Measurements from ENCODE around the gene SUCO.

The SUCO gene

DNA sequence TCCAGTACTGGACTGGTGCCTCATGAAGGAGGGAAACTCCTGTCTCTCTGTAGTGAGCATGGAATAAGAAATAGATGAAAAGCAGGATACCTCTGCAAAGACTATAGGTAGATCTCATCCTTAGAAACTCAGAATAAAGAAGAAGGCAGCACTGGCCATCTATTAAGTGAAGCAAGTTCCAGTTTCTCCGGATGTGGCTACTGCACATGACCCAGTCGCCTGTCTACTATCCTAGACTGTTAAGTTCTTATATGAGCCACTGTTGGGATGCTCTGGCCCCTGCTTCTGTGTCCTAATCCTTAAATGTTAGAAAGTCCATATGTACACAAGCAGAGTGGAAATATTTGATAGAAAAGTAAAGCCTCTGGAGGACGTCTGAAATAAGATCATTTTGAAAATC is 128.2 kb downstream of the SUCO start:
- H3K9me3 ChIP-seq (ENCODE audit: control insufficient read depth in 2 of 2, low read length in 2 of 2): no peaks in the 10 kb centered on the region
- H3K27me3 ChIP-seq (ENCODE audit: control insufficient read depth in 1 of 2, insufficient read depth in 2 of 2, low read length in 2 of 2): peaks cover 0 to 2% of the 10 kb centered on the region in 2 donors
- H3K36me3 ChIP-seq (ENCODE audit: control insufficient read depth in 2 of 2, insufficient read depth in 2 of 2, low read length in 2 of 2): no peaks in the 10 kb centered on the region
- H3K4me1 ChIP-seq (ENCODE audit: control insufficient read depth, insufficient read depth, low read length): no peaks in the 10 kb centered on the region
- no peak overlapping the region for H3K9ac ChIP-seq (ENCODE audit: low read length in 2 of 2)
- no peak overlapping the region for H3K27ac ChIP-seq (ENCODE audit: low read length)
- H3K4me3 ChIP-seq (ENCODE audit: low read length in 2 of 2): no peak overlapping the region
